A549 (cell line): ENCODE results near the gene PPP2R3A. TPM values are rescaled to one million over a fixed set of nuclear protein-coding genes. Genes with fewer than 3 reads are reported as not detected.

Experiments used
- ATAC-seq, 2 experiments: fragments of 200-7000 bp in 1 of 2; fragments of >200 bp in 1 of 2; cut with Nextera tagmentation in 1 of 2; cut with Tn5 transposase in 1 of 2; 3 replicates each; pipeline versions ENCODE4 v1.8.0 to v1.9.1; 2018 to 2020; ENCODE audit warnings: mild to moderate bottlenecking in 1 of 2, moderate library complexity in 1 of 2
- CTCF ChIA-PET: fragments of 300-600 bp; sonication (Branson Sonifier 250); formaldehyde crosslinking; extraction: SDS; loops from one replicate; lab custom pipeline; 2021; ENCODE audit warnings: antibody characterized with exemption, inconsistent platforms; lab: Yijun Ruan, JAX
- POLR2A ChIA-PET: fragments of 350-600 bp; formaldehyde crosslinking; extraction: SDS; loops from one replicate; lab custom pipeline; 2021; ENCODE audit warnings: antibody characterized with exemption, inconsistent platforms; lab: Yijun Ruan, JAX
- DNase-seq, 2 experiments: peaks; one replicate each; pipeline versions ENCODE4 v3.0.0 to v3.0.0-alpha.2; 2011 to 2016; ENCODE audit warnings: low read depth in 1 of 2, low spot score in 1 of 2
- FAIRE-seq: peaks from 2 replicates; lab custom pipeline; 2011; peaks lifted over from hg19 to GRCh38; lab: Jason Lieb, UNC
- H3K27ac ChIP-seq, 2 experiments: fragments of >200 bp; sonication (Bioruptor Twin); formaldehyde crosslinking; 3 replicates each; pipeline ENCODE4 v1.5.1; 2016 to 2017
- H3K4me1 ChIP-seq: fragments of >200 bp; sonication (Bioruptor Twin); formaldehyde crosslinking; 3 replicates; pipeline ENCODE4 v1.6.1; 2016
- H3K4me2 ChIP-seq: fragments of >200 bp; sonication (Bioruptor Twin); formaldehyde crosslinking; 3 replicates; pipeline ENCODE4 v1.6.1; 2016
- H3K4me3 ChIP-seq: fragments of >200 bp; sonication (Bioruptor Twin); formaldehyde crosslinking; 3 replicates; pipeline ENCODE4 v1.5.1; 2016
- H3K9me3 ChIP-seq: fragments of >200 bp; sonication (Bioruptor Twin); formaldehyde crosslinking; 3 replicates; pipeline ENCODE4 v1.6.1; 2016
- BCL3 ChIP-seq: fragments of >200 bp; sonication (Bioruptor Twin); formaldehyde crosslinking; IDR thresholded peaks from 3 replicates; pipeline ENCODE4 v1.6.1; 2016
- CEBPB ChIP-seq, 2 experiments: fragments of >200 bp in 1 of 2; sonication (Bioruptor Twin) in 1 of 2; formaldehyde crosslinking in 1 of 2; IDR thresholded peaks; 2 replicates each; pipeline ENCODE4 v1.6.1; 2012 to 2016
- E2F6 ChIP-seq: IDR thresholded peaks from 2 replicates; pipeline ENCODE4 v1.6.1; 2012; ENCODE audit warnings: low read depth, borderline replicate concordance
- EHF ChIP-seq: fragments of 250-450 bp; sonication (Bioruptor Pico); IDR thresholded peaks from 2 replicates; pipeline ENCODE4 v1.5.0; 2020; ENCODE audit warnings: mild to moderate bottlenecking
- ESRRA ChIP-seq: fragments of 150-350 bp; IDR thresholded peaks from 2 replicates; pipeline ENCODE4 v1.6.1; 2014; ENCODE audit warnings: mild to moderate bottlenecking, low read length, borderline replicate concordance
- FOSL2 ChIP-seq, 2 experiments: fragments of 450-650 bp in 1 of 2; fragments of >200 bp in 1 of 2; sonication (Bioruptor Twin) in 1 of 2; formaldehyde crosslinking; IDR thresholded peaks; 2 replicates each; pipeline versions ENCODE4 v1.5.0 to v1.6.1; 2016 to 2020; ENCODE audit warnings: mild to moderate bottlenecking in 1 of 2, moderate library complexity in 1 of 2
- GATA3 ChIP-seq: IDR thresholded peaks from 2 replicates; pipeline ENCODE4 v1.6.1; 2012; ENCODE audit warnings: borderline replicate concordance
- HDAC2 ChIP-seq: fragments of 200-600 bp; sonication (generic); IDR thresholded peaks from 2 replicates; pipeline ENCODE4 v1.6.1; 2016
- HES2 ChIP-seq: fragments of >200 bp; sonication (Bioruptor Twin); formaldehyde crosslinking; IDR thresholded peaks from 2 replicates; pipeline ENCODE4 v1.6.1; 2016
- HMGXB4 ChIP-seq: fragments of 250-450 bp; sonication (Bioruptor Pico); IDR thresholded peaks from 2 replicates; pipeline ENCODE4 v1.5.0; 2021; ENCODE audit warnings: mild to moderate bottlenecking, moderate library complexity, borderline replicate concordance
- HOXB13 ChIP-seq: fragments of 250-450 bp; sonication (Bioruptor Pico); IDR thresholded peaks from 2 replicates; pipeline ENCODE4 v1.5.0; 2020; ENCODE audit warnings: low read depth, mild to moderate bottlenecking, moderate library complexity
- HOXB5 ChIP-seq: fragments of 250-450 bp; sonication (Bioruptor Pico); IDR thresholded peaks from 2 replicates; pipeline ENCODE4 v1.5.0; 2020; ENCODE audit warnings: mild to moderate bottlenecking, moderate library complexity
- JUN ChIP-seq, 2 experiments: fragments of >200 bp; sonication (Bioruptor Twin); formaldehyde crosslinking; IDR thresholded peaks; 2 replicates in 1 of 2; 3 replicates in 1 of 2; pipeline ENCODE4 v1.6.1; 2016 to 2017
- JUNB ChIP-seq: fragments of >200 bp; sonication (Bioruptor Twin); formaldehyde crosslinking; IDR thresholded peaks from 2 replicates; pipeline ENCODE4 v1.6.1; 2016
- MAX ChIP-seq: IDR thresholded peaks from 2 replicates; pipeline ENCODE4 v1.6.1; 2012
- MYC ChIP-seq: IDR thresholded peaks from 2 replicates; pipeline ENCODE4 v1.6.1; 2012; ENCODE audit warnings: mild to moderate bottlenecking, inconsistent platforms, low read length, improper control_type of control experiment, borderline replicate concordance
- NFE2L2 ChIP-seq: fragments of 150-350 bp; conservative IDR thresholded peaks from 2 replicates; pipeline ENCODE4 v1.6.1; 2014; ENCODE audit warnings: low read length
- PBX3 ChIP-seq: IDR thresholded peaks from 2 replicates; pipeline ENCODE4 v1.6.1; 2012
- PHF8 ChIP-seq: fragments of 200-600 bp; sonication (generic); IDR thresholded peaks from 2 replicates; pipeline ENCODE4 v1.6.1; 2016; ENCODE audit warnings: low read depth, mild to moderate bottlenecking, antibody characterized with exemption, moderate library complexity, borderline replicate concordance
- POLR2A ChIP-seq: IDR thresholded peaks from 2 replicates; pipeline ENCODE4 v1.6.1; 2012; ENCODE audit warnings: mild to moderate bottlenecking, low read length
- POLR2AphosphoS2 ChIP-seq: conservative IDR thresholded peaks from 2 replicates; pipeline ENCODE4 v1.6.1; 2012; ENCODE audit warnings: low read length, improper control_type of control experiment, inconsistent platforms
- RAD21 ChIP-seq, 2 experiments: fragments of >200 bp in 1 of 2; sonication (Bioruptor Twin) in 1 of 2; formaldehyde crosslinking in 1 of 2; IDR thresholded peaks in 1 of 2; conservative IDR thresholded peaks in 1 of 2; 2 replicates in 1 of 2; 3 replicates in 1 of 2; pipeline ENCODE4 v1.6.1; 2012 to 2018; ENCODE audit warnings: inconsistent platforms in 1 of 2
- RARB ChIP-seq: fragments of 250-450 bp; sonication (Bioruptor Pico); IDR thresholded peaks from 2 replicates; pipeline ENCODE4 v1.8.0; 2021; ENCODE audit warnings: mild to moderate bottlenecking, moderate library complexity
- RCOR1 ChIP-seq: fragments of 150-350 bp; IDR thresholded peaks from 2 replicates; pipeline ENCODE4 v1.6.1; 2014; ENCODE audit warnings: antibody characterized with exemption, low read length, low read depth
- RNF2 ChIP-seq: fragments of 200-600 bp; sonication (generic); IDR thresholded peaks from 2 replicates; pipeline ENCODE4 v1.6.1; 2016; ENCODE audit warnings: low read depth, mild to moderate bottlenecking, antibody characterized with exemption, moderate library complexity, borderline replicate concordance
- SMC3 ChIP-seq: fragments of >200 bp; sonication (Bioruptor Twin); formaldehyde crosslinking; IDR thresholded peaks from 3 replicates; pipeline ENCODE4 v1.6.1; 2018; ENCODE audit warnings: inconsistent platforms
- SREBF2 ChIP-seq: fragments of 450-650 bp; IDR thresholded peaks from 2 replicates; pipeline ENCODE4 v1.6.1; 2014; ENCODE audit warnings: mild to moderate bottlenecking, moderate library complexity
- TP53 ChIP-seq: fragments of 250-450 bp; sonication (Bioruptor Pico); IDR thresholded peaks from 2 replicates; pipeline ENCODE4 v1.5.0; 2021; ENCODE audit warnings: mild to moderate bottlenecking, moderate library complexity
- ZNF302 ChIP-seq: fragments of 250-450 bp; sonication (Bioruptor Pico); IDR thresholded peaks from 2 replicates; pipeline ENCODE4 v1.9.0; 2021; ENCODE audit warnings: inconsistent platforms, mild to moderate bottlenecking, moderate library complexity
- whole genome bisulfite sequencing: methylation state at CpG from one replicate; pipeline ENCODE4 v1.1.6; 2017; ENCODE audit errors: missing lambda C conversion rate; 5-methylcytosine and 5-hydroxymethylcytosine counted together
- polyA plus RNA-seq, 4 experiments: library from polyadenylated mRNA; depleted of rRNA in 3 of 4; stranded (reverse); fragments of >200 nt; fragmentation: RNase III in 1 of 4; extraction: RNeasy Plus Mini Kit Qiagen cat#74134 plus additional on column Dnase treatment in 1 of 4; gene quantifications; 2 replicates in 3 of 4; 3 replicates in 1 of 4; pipeline ENCODE4 v1.2.3, GENCODE V29; 2011 to 2017

PPP2R3A gene
- polyA plus RNA-seq, 2 of the 4 experiments (the other 2 are of a cell fraction), result 1.9 to 3.2 TPM

- TF ChIP-seq ESRRA (no peak), POLR2AphosphoS2 (no peak), SMC3 (no peak), HMGXB4 (0 out of 2 replicates have a peak, but pooled peaks have one; percentile 28), HOXB5 (CRISPR knock-in tag) (no peak), MAX (no peak), PHF8 (peak; percentile 70; the same call in 1 of the 2 replicates), RNF2 (no peak), BCL3 (0 out of 3 replicates have a peak, but pooled peaks have one; percentile 2), HDAC2 (no peak), EHF (CRISPR knock-in tag) (no peak), RCOR1 (no peak), JUNB (no peak), POLR2A (peak; percentile 56), GATA3 (no peak), HES2 (no peak), CEBPB (IDR thresholded peaks at IDR 0.05) (no peak), SREBF2 (no peak), RAD21 (conservative IDR thresholded peaks at IDR 0.05 in 1 of 2, IDR thresholded peaks at IDR 0.05 in 1 of 2) (no peak), PBX3 (0 out of 2 replicates have a peak, but pooled peaks have one; percentile 12), RARB (no peak)
- CTCF ChIA-PET, result interaction anchor here (0.7 to 1.1 kb wide), 3 partner anchors 8 to 156 kb away, joined by 3 read pairs; no protein-coding TSS in a partner anchor
- Histone ChIP-seq H3K4me3 (peak within 1 kb of the TSS; percentile 82), H3K27ac (peak within 1 kb of the TSS; percentile 97 to 99), H3K4me1 (peaks cover 16% of the 10 kb centered on the region), H3K4me2 (peak within 1 kb of the TSS; percentile 91), H3K9me3 (peaks cover 5% of the 10 kb centered on the region; the same call in 1 of the 3 replicates)
- WGBS, result 0% methylated on average over 8 of the region's 37 CpGs
- ATAC-seq (no peak; a peak in 1 of 6 replicates), FAIRE-seq (no peak), DNase-seq (no peak)
- POLR2A ChIA-PET, result interaction anchor here (0.7 to 2.2 kb wide), 19 partner anchors 9 to 787 kb away, joined by 3 to 28 read pairs (median 5); partner anchors contain the start of genes NCK1, SLC35G2 and STAG1
Observed at GRCh38 chr3:136196064-136196400, 230.5 kb downstream of the PPP2R3A start, which contains the start of gene MSL2. Gene MSL2, minus strand, starts transcription at chr3:136196335. Its CDS starts 1,222 bp downstream, at chr3:136195113.

- Histone ChIP-seq H3K27ac (peak overlapping the region; percentile 97 to 99), H3K4me3 (peak overlapping the region; percentile 82), H3K9me3 (peaks cover 5% of the 10 kb centered on the region; the same call in 1 of the 3 replicates), H3K4me1 (peaks cover 11% of the 10 kb centered on the region), H3K4me2 (peak overlapping the region; percentile 90)
- CTCF ChIA-PET, result interaction anchor here (0.7 to 1.1 kb wide), 4 partner anchors 8 to 157 kb away, joined by 3 read pairs; no protein-coding TSS in a partner anchor
- peak; percentile 97 to 99 for DNase-seq
- 2% methylated on average over 29 of the region's 64 CpGs for WGBS
- POLR2A ChIA-PET, result interaction anchor here (0.7 to 2.2 kb wide), 20 partner anchors 10 to 787 kb away, joined by 3 to 28 read pairs (median 5); partner anchors contain the start of genes NCK1, SLC35G2 and STAG1
- peak; percentile 81 to 89 for ATAC-seq
- no peak for FAIRE-seq
- TF ChIP-seq PHF8 (peak; percentile 75), HDAC2 (no peak), CEBPB (IDR thresholded peaks at IDR 0.05) (peak; percentile 12 to 78; a peak in 2 of 4 replicates), FOSL2 (IDR thresholded peaks at IDR 0.05) (no peak), FOSL2 (CRISPR knock-in tag; IDR thresholded peaks at IDR 0.05) (0 out of 2 replicates have a peak, but pooled peaks have one; percentile 15), MYC (peak; percentile 90), JUN (IDR thresholded peaks at IDR 0.05) (peak; percentile 78 to 81), POLR2A (peak; percentile 72), ZNF302 (CRISPR knock-in tag) (no peak), TP53 (CRISPR knock-in tag) (peak; percentile 29; the same call in 1 of the 2 replicates), BCL3 (peak; percentile 61; the same call in 2 of the 3 replicates), NFE2L2 (no peak), HOXB13 (peak; percentile 31; the same call in 1 of the 2 replicates), E2F6 (peak; percentile 96), RNF2 (peak; percentile 41; the same call in 1 of the 2 replicates)
Observed at GRCh38 chr3:136196401-136197158, 231.1 kb downstream of the PPP2R3A start.
